GM12878 (cell line): Measurements from ENCODE around the gene KIF2C. TPM values are rescaled to one million over a fixed set of nuclear protein-coding genes. Genes with fewer than 3 reads are reported as not detected.

ENCODE experiments used
- ATAC-seq: fragments of 200-7000 bp; cut with Tn5 transposase; 3 replicates; pipeline ENCODE4 v1.9.1; 2020; ENCODE audit warnings: mild to moderate bottlenecking, moderate library complexity
- BruUV-seq: library from RNA; stranded (reverse); fragments of 400-500 nt; replicated peaks from 2 replicates; lab custom pipeline; 2021; lab: Mats Ljungman, UMichigan
- CTCF ChIA-PET: fragments of 300-600 bp; sonication (Branson Sonifier 250); formaldehyde crosslinking; extraction: SDS; loops from one replicate; lab custom pipeline; 2021; ENCODE audit warnings: inconsistent platforms; lab: Yijun Ruan, JAX
- POLR2A ChIA-PET: fragments of 350-600 bp; formaldehyde crosslinking; extraction: SDS; loops from one replicate; lab custom pipeline; 2021; ENCODE audit warnings: inconsistent platforms; lab: Charles Lee
- RAD21 ChIA-PET: fragments of 300-600 bp; sonication (Branson Sonifier 250); formaldehyde crosslinking; loops from one replicate; lab custom pipeline; 2023; ENCODE audit warnings: antibody characterized with exemption; ENCODE audit not compliant: unreplicated experiment; lab: Charles Lee
- SMC1A ChIA-PET: fragments of 300-600 bp; sonication (Branson Sonifier 250); formaldehyde crosslinking; loops from one replicate; lab custom pipeline; 2023; ENCODE audit not compliant: unreplicated experiment, uncharacterized antibody; lab: Charles Lee
- DNase-seq: peaks from one replicate; pipeline ENCODE4 v3.0.0-alpha.2; 2011; ENCODE audit warnings: low read depth, low spot score
- FAIRE-seq: peaks from 3 replicates; lab custom pipeline; 2011; peaks lifted over from hg19 to GRCh38; lab: Jason Lieb, UNC
- H2AFZ ChIP-seq: 2 replicates; pipeline ENCODE4 v1.6.0; 2011; ENCODE audit warnings: low read depth, low read length, control low read depth; ENCODE audit not compliant: control insufficient read depth
- H3K27ac ChIP-seq: 2 replicates; pipeline ENCODE4 v1.5.1; 2011; ENCODE audit warnings: control low read depth; ENCODE audit not compliant: control insufficient read depth, insufficient read depth
- H3K27me3 ChIP-seq, 2 experiments: replicated peaks in 1 of 2; 2 replicates each; pipeline versions ENCODE4 v1.6.0 to v1.6.1; 2011; ENCODE audit warnings: low read length in 1 of 2; ENCODE audit not compliant: control insufficient read depth in 2 of 2, insufficient read depth in 2 of 2
- H3K36me3 ChIP-seq, 2 experiments: 2 replicates each; pipeline ENCODE4 v1.5.1; 2011; ENCODE audit warnings: low read length in 1 of 2; ENCODE audit not compliant: control insufficient read depth in 2 of 2, insufficient read depth in 2 of 2
- H3K4me1 ChIP-seq: 2 replicates; pipeline ENCODE4 v1.6.1; 2011; ENCODE audit warnings: mild to moderate bottlenecking, low read length, moderate library complexity, mixed read lengths; ENCODE audit not compliant: control insufficient read depth, insufficient read depth
- H3K4me2 ChIP-seq: 2 replicates; pipeline ENCODE4 v1.6.0; 2011; ENCODE audit warnings: control low read depth; ENCODE audit not compliant: control insufficient read depth, insufficient read depth
- H3K4me3 ChIP-seq: fragments of 200-600 bp; sonication (generic); 2 replicates; pipeline ENCODE4 v1.5.1; 2016
- H3K79me2 ChIP-seq: 2 replicates; pipeline ENCODE4 v1.6.0; 2011; ENCODE audit warnings: low read length; ENCODE audit not compliant: control insufficient read depth, insufficient read depth
- H3K9ac ChIP-seq: 2 replicates; pipeline ENCODE4 v1.8.0; 2011; ENCODE audit warnings: low read length, control low read depth, mixed read lengths; ENCODE audit not compliant: control insufficient read depth, insufficient read depth
- H3K9me3 ChIP-seq: replicated peaks from 3 replicates; pipeline ENCODE4 v1.5.1; 2011; ENCODE audit warnings: mild to moderate bottlenecking, low read length; ENCODE audit not compliant: control insufficient read depth, insufficient read depth
- H4K20me1 ChIP-seq: 2 replicates; pipeline ENCODE4 v1.6.0; 2011; ENCODE audit not compliant: control insufficient read depth, insufficient read depth
- EED ChIP-seq: sonication (generic); IDR thresholded peaks from 2 replicates; pipeline ENCODE4 v1.6.1; 2016; ENCODE audit warnings: antibody characterized with exemption, low read depth
- ESRRA ChIP-seq: IDR thresholded peaks from 2 replicates; pipeline ENCODE4 v1.6.1; 2012; ENCODE audit warnings: mild to moderate bottlenecking, low read length, improper control_type of control experiment
- FOS ChIP-seq: IDR thresholded peaks from 3 replicates; pipeline ENCODE4 v1.6.1; 2011; ENCODE audit warnings: borderline replicate concordance; ENCODE audit not compliant: insufficient read length; ENCODE audit errors: extremely low read depth
- IKZF1 ChIP-seq: fragments of 450-650 bp; conservative IDR thresholded peaks from 2 replicates; pipeline ENCODE4 v1.6.1; 2017; ENCODE audit warnings: antibody characterized with exemption, mild to moderate bottlenecking
- IRF4 ChIP-seq: IDR thresholded peaks from 2 replicates; pipeline ENCODE4 v1.6.1; 2011; ENCODE audit warnings: low read depth, low read length
- MYB ChIP-seq: fragments of 150-350 bp; IDR thresholded peaks from 2 replicates; pipeline ENCODE4 v1.6.1; 2014; ENCODE audit warnings: mild to moderate bottlenecking, low read depth, low read length, borderline replicate concordance
- RAD21 ChIP-seq: IDR thresholded peaks from 2 replicates; pipeline ENCODE4 v1.6.1; 2011; ENCODE audit warnings: mild to moderate bottlenecking, low read depth, low read length, moderate library complexity; ENCODE audit not compliant: insufficient read depth
- RELA ChIP-seq: fragments of 450-650 bp; IDR thresholded peaks from 2 replicates; pipeline ENCODE4 v1.8.0; 2014; ENCODE audit warnings: borderline replicate concordance; ENCODE audit not compliant: partially characterized antibody
- ZNF217 ChIP-seq: fragments of 450-650 bp; IDR thresholded peaks from 2 replicates; pipeline ENCODE4 v1.6.1; 2017; ENCODE audit warnings: antibody characterized with exemption, mild to moderate bottlenecking
- WGBS: methylation state at CpG from one replicate; pipeline ENCODE4 v1.1.6; 2016; ENCODE audit warnings: low lambda C conversion rate; ENCODE audit not compliant: insufficient replicate concordance, insufficient coverage; ENCODE audit errors: missing lambda C conversion rate; 5-methylcytosine and 5-hydroxymethylcytosine counted together
- in situ Hi-C: fragments of 300-500 bp; cut with MboI; formaldehyde crosslinking; loops from 9 replicates; pipeline ENCODE4 v1.14.3; 2018; ENCODE audit warnings: mixed read lengths
- intact Hi-C: fragments of 100-400 bp; cut with micrococcal nuclease; formaldehyde crosslinking; loops from one replicate; pipeline ENCODE4 v1.14.2; 2022; ENCODE audit not compliant: unreplicated experiment
- polyA plus RNA-seq, 11 experiments: library from polyadenylated mRNA; depleted of rRNA in 4 of 11; unstranded in 6 of 11; stranded (reverse) in 5 of 11; fragments of >200 nt; fragmentation: Nextera tagmentation in 4 of 11; fragmentation: Illumina TruSeq in 1 of 11; extraction: Ambion mirVana in 4 of 11; extraction: Trizol in 1 of 11; gene quantifications; 1 replicate in 1 of 11; 2 replicates in 10 of 11; pipeline versions ENCODE4 v1.2.1 to v1.2.3, GENCODE V29; 2011 to 2016; ENCODE audit warnings: inconsistent platforms in 2 of 11, missing spikeins in 2 of 11, low read depth in 1 of 11
- total RNA-seq, 4 experiments: library from RNA; depleted of rRNA in 3 of 4; stranded (reverse); fragments of >200 nt in 3 of 4; fragmentation: Illumina TruSeq in 1 of 4; extraction: Trizol in 1 of 4; gene quantifications; 2 replicates each; pipeline versions ENCODE4 v1.2.1 to v1.2.3, GENCODE V29; 2013 to 2021
- TF ChIP-seq, protein P1 (sequence below): fragments of 450-650 bp; IDR thresholded peaks from 2 replicates; pipeline ENCODE4 v1.6.1; 2016; ENCODE audit warnings: mild to moderate bottlenecking, moderate library complexity, borderline replicate concordance

KIF2C gene
- total and polyA plus RNA-seq, 10 of the 15 experiments (the other 5 are each of a cell fraction or from before 2014, with no cell fraction given): 42.3 to 104 (median 83.8) TPM

DNA sequence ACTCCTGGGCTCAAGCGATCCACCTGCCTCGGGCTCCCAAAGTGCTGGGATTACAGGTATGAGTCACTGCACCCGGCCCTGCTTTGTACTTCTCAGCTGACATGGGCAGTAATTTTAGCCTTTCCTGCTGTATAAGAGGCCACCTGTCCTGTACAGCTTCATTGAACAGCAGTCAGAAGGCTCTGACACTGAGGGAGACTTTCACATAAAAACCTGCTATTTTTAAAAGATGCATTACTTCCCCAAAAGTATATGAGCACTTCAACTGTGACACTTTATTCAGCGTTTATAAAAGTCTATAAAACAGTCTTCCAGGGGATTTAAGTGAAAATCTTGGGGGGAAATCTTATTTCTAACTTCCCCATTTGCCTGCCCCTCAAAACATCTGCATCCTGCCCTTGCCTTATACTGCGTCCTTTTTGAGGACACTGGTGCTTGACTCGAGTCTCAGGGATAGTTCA lies 26.3 kb upstream of the KIF2C start (continued):
- TF ChIP-seq ESRRA (no peak), FOS (no peak), RAD21 (no peak)

- in situ Hi-C loops (no loop called here), intact Hi-C loops (loop anchor here (2.0 kb wide), 1 partner anchor 40 kb away; the partner anchor contains the start of genes ARMH1 and TMEM53)
- SMC1A ChIA-PET: interaction anchor here (1.4 to 9.8 kb wide), 4 partner anchors 17 to 42 kb away, joined by 3 to 73 read pairs (median 5); partner anchors contain the start of gene RNU5D-1
- H3K4me2 ChIP-seq: no peak overlapping the region; the same call in 1 of the 2 replicates
- ATAC-seq: peak; percentile 14; the same call in 1 of the 3 replicates
- peak overlapping the region; percentile 94 for H2AFZ ChIP-seq
- no peaks in the 10 kb centered on the region for H4K20me1 ChIP-seq
- H3K9ac ChIP-seq: peak overlapping the region; percentile 38
- no peaks in the 10 kb centered on the region for H3K36me3 ChIP-seq
- BruUV-seq: no TSS peak
- H3K4me1 ChIP-seq: peaks cover 56% of the 10 kb centered on the region
- no peak for TF ChIP-seq EED
- no peak for TF ChIP-seq RELA
- TF ChIP-seq MYB: no peak
- TF ChIP-seq IRF4: no peak
- no peak for TF ChIP-seq IKZF1
- no peak for TF ChIP-seq ZNF217
- TF ChIP-seq, protein P1, sequence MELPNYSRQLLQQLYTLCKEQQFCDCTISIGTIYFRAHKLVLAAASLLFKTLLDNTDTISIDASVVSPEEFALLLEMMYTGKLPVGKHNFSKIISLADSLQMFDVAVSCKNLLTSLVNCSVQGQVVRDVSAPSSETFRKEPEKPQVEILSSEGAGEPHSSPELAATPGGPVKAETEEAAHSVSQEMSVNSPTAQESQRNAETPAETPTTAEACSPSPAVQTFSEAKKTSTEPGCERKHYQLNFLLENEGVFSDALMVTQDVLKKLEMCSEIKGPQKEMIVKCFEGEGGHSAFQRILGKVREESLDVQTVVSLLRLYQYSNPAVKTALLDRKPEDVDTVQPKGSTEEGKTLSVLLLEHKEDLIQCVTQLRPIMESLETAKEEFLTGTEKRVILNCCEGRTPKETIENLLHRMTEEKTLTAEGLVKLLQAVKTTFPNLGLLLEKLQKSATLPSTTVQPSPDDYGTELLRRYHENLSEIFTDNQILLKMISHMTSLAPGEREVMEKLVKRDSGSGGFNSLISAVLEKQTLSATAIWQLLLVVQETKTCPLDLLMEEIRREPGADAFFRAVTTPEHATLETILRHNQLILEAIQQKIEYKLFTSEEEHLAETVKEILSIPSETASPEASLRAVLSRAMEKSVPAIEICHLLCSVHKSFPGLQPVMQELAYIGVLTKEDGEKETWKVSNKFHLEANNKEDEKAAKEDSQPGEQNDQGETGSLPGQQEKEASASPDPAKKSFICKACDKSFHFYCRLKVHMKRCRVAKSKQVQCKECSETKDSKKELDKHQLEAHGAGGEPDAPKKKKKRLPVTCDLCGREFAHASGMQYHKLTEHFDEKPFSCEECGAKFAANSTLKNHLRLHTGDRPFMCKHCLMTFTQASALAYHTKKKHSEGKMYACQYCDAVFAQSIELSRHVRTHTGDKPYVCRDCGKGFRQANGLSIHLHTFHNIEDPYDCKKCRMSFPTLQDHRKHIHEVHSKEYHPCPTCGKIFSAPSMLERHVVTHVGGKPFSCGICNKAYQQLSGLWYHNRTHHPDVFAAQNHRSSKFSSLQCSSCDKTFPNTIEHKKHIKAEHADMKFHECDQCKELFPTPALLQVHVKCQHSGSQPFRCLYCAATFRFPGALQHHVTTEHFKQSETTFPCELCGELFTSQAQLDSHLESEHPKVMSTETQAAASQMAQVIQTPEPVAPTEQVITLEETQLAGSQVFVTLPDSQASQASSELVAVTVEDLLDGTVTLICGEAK: no peak
- CTCF ChIA-PET: interaction anchor here (0.6 to 12.6 kb wide), 11 partner anchors 15 to 775 kb away, joined by 3 to 175 read pairs (median 3); partner anchors contain the start of genes ARMH1, RNU5D-1 and UROD
- peak overlapping the region; percentile 61; the same call in 1 of the 2 replicates for H3K27ac ChIP-seq
- H3K4me3 ChIP-seq: no peak overlapping the region
- WGBS: 44% methylated on average over 4 of the region's 7 CpGs
- RAD21 ChIA-PET: interaction anchor here (0.8 to 3.9 kb wide), 3 partner anchors 15 to 296 kb away, joined by 3 to 17 read pairs (median 4); partner anchors contain the start of genes HECTD3 and RNU5D-1
- no peaks in the 10 kb centered on the region for H3K27me3 ChIP-seq
- POLR2A ChIA-PET: interaction anchor here (0.8 to 9.8 kb wide), 3 partner anchors 11 to 93 kb away, joined by 3 to 110 read pairs (median 4); partner anchors contain the start of genes DYNLT4 and RNU5D-1
- no peak for DNase-seq
- no peak for FAIRE-seq
- H3K9me3 ChIP-seq: no peaks in the 10 kb centered on the region
- H3K79me2 ChIP-seq: no peaks in the 10 kb centered on the region
Measured at GRCh38 chr1:44714532-44714931, 25.1 kb upstream of the KIF2C start.
